Neutrophil (primary cell): Measurements from ENCODE around the gene TXNDC12.
A peak's percentile ranks its signal among the peaks of the same experiment; 100 is the strongest.
"Not testable (repeated sequence)": the region's sequence is repeated elsewhere in the genome, so short reads cannot be mapped to it uniquely, and the experiment has no call there.

Experiments used
- H3K27ac ChIP-seq: fragments of 200-600 bp; sonication (generic); 2 replicates; pipeline ENCODE4 v1.5.1; 2016; ENCODE audit warnings: mild to moderate bottlenecking, moderate library complexity
- H3K27me3 ChIP-seq: fragments of 200-600 bp; sonication (generic); 2 replicates; pipeline ENCODE4 v1.6.0; 2016; ENCODE audit warnings: mild to moderate bottlenecking
- H3K36me3 ChIP-seq: fragments of 200-600 bp; sonication (generic); 2 replicates; pipeline ENCODE4 v1.5.1; 2017
- H3K4me1 ChIP-seq, 2 experiments: fragments of 200-600 bp in 1 of 2; sonication (generic) in 1 of 2; 1 replicate in 1 of 2; 2 replicates in 1 of 2; pipeline versions ENCODE4 v1.5.1 to v1.6.1; 2013 to 2016; ENCODE audit warnings: low read depth in 1 of 2, low read length in 1 of 2, mild to moderate bottlenecking in 1 of 2, moderate library complexity in 1 of 2; ENCODE audit not compliant: control insufficient read depth in 1 of 2, insufficient read depth in 1 of 2
- H3K4me3 ChIP-seq, 2 experiments: fragments of 200-600 bp in 1 of 2; sonication (generic) in 1 of 2; 1 replicate in 1 of 2; 2 replicates in 1 of 2; pipeline ENCODE4 v1.5.1; 2013 to 2016; ENCODE audit warnings: low read depth in 1 of 2, low read length in 1 of 2, mild to moderate bottlenecking in 1 of 2, moderate library complexity in 1 of 2
- H3K9me3 ChIP-seq: fragments of 200-600 bp; sonication (generic); 2 replicates; pipeline ENCODE4 v1.5.1; 2016
- TF ChIP-seq, protein P1 (sequence below): fragments of 200-600 bp; sonication (generic); IDR thresholded peaks from 2 replicates; pipeline ENCODE4 v1.5.1; 2016; ENCODE audit warnings: antibody characterized with exemption

Gene TXNDC12

DNA sequence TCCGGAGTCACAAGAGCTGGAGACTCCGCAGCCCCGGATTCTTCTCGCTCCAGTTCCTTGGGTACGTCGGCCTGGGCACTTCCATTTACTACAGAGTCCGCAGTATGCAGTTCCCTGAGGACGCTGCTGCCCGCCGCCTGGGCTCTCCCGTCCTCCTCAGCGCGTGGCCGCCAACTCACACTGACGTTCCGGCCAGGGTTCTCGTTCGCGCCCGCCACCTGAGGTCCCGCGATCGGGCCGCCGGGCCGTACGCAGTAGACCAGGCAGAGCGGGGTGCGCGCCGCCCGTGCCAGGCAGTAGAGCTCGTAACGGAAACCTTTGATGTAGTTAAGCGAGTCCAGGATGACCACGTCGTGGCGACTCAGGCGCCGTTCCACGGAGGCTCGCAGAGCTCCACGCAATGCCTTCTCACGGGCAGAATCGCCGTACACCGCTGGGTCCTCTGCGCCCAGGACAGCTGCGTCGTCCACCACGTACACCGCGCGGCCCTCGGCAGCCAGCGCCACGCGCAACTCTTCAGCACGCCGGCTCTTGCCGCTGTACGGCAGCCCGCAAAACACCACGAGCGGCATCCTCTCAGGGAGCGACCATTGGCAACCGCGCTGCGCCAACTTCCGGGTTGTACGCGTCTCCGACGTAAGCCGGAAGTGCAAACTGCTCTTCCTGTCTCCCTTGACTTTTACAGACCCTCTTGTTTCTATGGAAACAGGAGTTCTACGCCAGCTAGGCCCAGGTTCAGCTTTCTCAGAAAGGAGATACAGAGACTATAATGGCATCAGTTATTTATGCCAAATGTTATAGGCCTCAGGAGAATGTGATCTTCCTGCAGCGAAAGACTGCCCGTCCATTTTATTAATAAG is 21.6 kb downstream of the TXNDC12 start, which contains the start of gene KTI12:
Gene KTI12, minus strand, starts transcription at position 621 of the 860 bp plus-strand sequence. Its CDS starts 49 bp downstream, at position 572.
- Histone ChIP-seq H3K27me3 (no peaks in the 10 kb centered on the region), H3K36me3 (peaks cover 19% of the 10 kb centered on the region), H3K4me1 (peaks cover 25 to 26% of the 10 kb centered on the region in 2 experiments), H3K4me3 (peak within 1 kb of the TSS; percentile 91 to 97), H3K9me3 (no peaks in the 10 kb centered on the region), H3K27ac (peak within 1 kb of the TSS; percentile 83)
- TF ChIP-seq, protein P1, sequence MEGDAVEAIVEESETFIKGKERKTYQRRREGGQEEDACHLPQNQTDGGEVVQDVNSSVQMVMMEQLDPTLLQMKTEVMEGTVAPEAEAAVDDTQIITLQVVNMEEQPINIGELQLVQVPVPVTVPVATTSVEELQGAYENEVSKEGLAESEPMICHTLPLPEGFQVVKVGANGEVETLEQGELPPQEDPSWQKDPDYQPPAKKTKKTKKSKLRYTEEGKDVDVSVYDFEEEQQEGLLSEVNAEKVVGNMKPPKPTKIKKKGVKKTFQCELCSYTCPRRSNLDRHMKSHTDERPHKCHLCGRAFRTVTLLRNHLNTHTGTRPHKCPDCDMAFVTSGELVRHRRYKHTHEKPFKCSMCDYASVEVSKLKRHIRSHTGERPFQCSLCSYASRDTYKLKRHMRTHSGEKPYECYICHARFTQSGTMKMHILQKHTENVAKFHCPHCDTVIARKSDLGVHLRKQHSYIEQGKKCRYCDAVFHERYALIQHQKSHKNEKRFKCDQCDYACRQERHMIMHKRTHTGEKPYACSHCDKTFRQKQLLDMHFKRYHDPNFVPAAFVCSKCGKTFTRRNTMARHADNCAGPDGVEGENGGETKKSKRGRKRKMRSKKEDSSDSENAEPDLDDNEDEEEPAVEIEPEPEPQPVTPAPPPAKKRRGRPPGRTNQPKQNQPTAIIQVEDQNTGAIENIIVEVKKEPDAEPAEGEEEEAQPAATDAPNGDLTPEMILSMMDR = no peak

DNA sequence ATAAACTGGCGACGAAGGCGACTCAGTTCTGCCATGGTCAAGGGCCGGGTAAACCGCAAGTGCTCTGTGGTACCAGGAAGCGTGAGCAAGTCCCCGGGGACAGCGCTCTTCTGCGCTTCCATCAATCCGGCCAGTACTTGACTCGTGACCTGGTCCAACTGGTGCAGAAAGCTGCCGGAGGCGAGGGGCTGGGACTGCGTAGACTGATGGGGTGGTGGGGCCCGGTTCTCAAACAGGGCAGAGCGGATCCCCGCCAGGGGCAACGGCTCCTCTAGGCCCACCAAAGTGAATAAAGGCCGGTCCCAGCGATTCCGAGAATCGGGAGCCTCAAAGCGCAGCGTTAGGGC is 22.2 kb downstream of the TXNDC12 start:
- TF ChIP-seq, protein P1 = no peak
- H3K4me3 ChIP-seq = peak overlapping the region; percentile 91 to 97
- H3K4me1 ChIP-seq = peaks cover 25 to 26% of the 10 kb centered on the region in 2 experiments
- peaks cover 21% of the 10 kb centered on the region for H3K36me3 ChIP-seq
- peak overlapping the region; percentile 83 for H3K27ac ChIP-seq
- H3K27me3 ChIP-seq = no peaks in the 10 kb centered on the region
- no peaks in the 10 kb centered on the region for H3K9me3 ChIP-seq

DNA sequence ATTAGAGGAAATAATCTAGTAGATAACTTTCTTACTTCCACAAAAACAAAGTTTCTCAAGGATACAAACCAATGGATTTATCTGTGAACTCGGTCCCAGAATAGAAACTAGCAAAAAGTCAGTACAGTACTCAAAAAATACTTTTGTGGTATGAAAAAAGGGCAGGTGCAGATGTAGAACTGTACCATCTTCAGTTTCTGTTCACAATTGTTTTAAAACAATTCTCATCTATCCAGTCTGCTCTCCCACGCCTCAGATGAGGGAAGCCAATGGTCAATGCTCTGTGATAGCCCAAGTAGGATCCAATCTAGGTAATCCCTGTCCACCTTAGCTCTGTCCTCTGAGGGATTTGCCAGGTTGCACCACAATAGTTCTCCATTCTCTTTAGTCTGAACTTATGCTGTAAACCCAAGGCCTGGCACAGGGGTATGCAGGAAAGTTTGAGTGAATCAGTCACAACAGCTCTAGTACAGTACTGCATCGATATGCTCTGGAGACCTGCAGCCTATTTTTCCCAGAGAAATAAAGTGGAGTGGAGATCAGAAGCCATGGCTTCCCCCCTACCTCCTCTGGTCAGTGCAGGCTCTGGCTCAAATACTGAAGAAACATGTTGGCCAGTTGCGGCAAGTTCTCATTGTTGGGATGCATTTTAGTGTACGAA is 22.7 kb downstream of the TXNDC12 start:
- TF ChIP-seq, protein P1 = no peak
- Histone ChIP-seq H3K27ac (peak overlapping the region; percentile 83), H3K4me1 (peaks cover 25 to 26% of the 10 kb centered on the region in 2 experiments), H3K36me3 (peaks cover 21% of the 10 kb centered on the region), H3K27me3 (no peaks in the 10 kb centered on the region), H3K9me3 (no peaks in the 10 kb centered on the region), H3K4me3 (peak overlapping the region; percentile 91 to 97)

DNA sequence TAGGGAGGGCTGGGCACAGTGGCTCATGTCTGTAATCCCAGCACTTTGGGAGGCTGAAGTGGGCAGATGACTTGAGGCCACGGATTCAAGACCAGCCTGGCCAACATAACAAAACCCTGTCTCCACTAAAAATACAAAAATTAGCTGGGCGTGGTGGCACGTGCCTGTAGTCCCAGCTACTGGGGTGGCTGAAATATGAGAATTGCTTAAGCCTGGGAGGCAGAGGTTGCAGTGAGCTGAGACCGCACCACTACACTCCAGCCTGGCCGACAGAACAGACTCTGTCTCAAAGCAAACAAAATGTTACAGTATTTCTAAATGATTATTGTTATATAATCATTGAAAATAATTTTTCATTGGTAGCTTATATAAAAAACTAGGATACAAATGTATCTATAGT is 26.2 kb downstream of the TXNDC12 start:
- not testable (repeated sequence) for H3K27ac ChIP-seq, H3K27me3 ChIP-seq, H3K9me3 ChIP-seq, H3K4me3 ChIP-seq
- peaks cover 19 to 24% of the 10 kb centered on the region in 2 experiments for H3K4me1 ChIP-seq
- H3K36me3 ChIP-seq = peaks cover 41% of the 10 kb centered on the region

DNA sequence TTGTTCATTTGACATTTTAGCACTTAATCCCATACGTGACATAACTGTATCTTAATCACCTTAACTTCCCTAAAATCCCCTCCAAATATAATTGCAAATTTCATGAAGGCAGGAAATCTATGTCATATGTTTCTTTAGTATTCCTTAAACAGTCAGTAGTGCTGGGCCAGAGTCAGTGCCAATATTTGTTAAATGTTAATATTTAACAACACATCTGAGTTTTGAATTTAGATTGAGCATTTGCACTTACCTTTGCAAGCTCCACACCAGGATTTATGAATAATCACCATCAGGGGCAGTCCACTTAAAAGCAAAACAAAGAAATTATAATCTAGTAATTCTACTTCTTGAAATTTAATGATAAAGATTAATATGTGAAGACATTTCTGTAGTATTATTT is 26.7 kb downstream of the TXNDC12 start:
- Histone ChIP-seq H3K27ac (no peak overlapping the region), H3K4me3 (no peak overlapping the region), H3K9me3 (no peaks in the 10 kb centered on the region), H3K27me3 (no peaks in the 10 kb centered on the region), H3K36me3 (peaks cover 46% of the 10 kb centered on the region), H3K4me1 (peaks cover 16 to 20% of the 10 kb centered on the region in 2 experiments)
- TF ChIP-seq, protein P1 = no peak

DNA sequence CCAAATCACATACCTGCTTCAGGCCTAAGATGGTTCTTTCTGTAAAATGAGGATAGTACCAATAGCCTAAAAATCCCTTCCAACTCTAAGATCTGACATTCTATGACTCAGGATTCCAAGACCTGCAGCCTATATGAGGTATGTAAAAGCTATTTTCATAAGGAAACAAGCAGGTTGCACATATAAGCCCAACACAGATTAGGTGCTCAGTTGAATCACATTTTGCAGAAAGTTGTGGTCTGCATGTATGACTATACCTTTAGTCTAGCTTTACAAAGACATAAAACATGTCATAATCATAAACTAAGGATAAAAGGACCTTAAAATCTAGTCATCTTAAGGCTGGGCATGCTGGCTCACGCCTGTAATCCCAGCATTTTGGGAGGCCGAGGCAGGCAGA is 28.7 kb downstream of the TXNDC12 start:
- peaks cover 67% of the 10 kb centered on the region for H3K36me3 ChIP-seq
- H3K4me1 ChIP-seq = no peaks in the 10 kb centered on the region
- no peaks in the 10 kb centered on the region for H3K9me3 ChIP-seq
- no peak overlapping the region for H3K27ac ChIP-seq
- H3K4me3 ChIP-seq = no peak overlapping the region
- no peaks in the 10 kb centered on the region for H3K27me3 ChIP-seq
- TF ChIP-seq, protein P1 = no peak
